Measurements from ENCODE around the gene RAB25.

- TF ChIP-seq CTCF (IDR thresholded peaks at IDR 0.05; ENCODE audit: insufficient read depth, low read length, poor library complexity, severe bottlenecking) (no peak), EZH2phosphoT487 (conservative IDR thresholded peaks at IDR 0.05; ENCODE audit: low read length) (no peak)
These were observed 19.4 kb downstream of the RAB25 start for GRCh38 chr1:156080241-156080862.
